ACHN (cell line): ENCODE data around the gene TRIP10.

Experiments used
- DNase-seq: peaks from one replicate; pipeline ENCODE4 v3.0.0-alpha.2; 2015
- in situ Hi-C: cut with HindIII; loops from 2 replicates; pipeline ENCODE4 v1.10.0; 2017; ENCODE audit warnings: low sequenced_read_pairs, low pct_ligation_motif_present, low pct_unique_long_range_greater_than_20kb

The TRIP10 gene

DNA sequence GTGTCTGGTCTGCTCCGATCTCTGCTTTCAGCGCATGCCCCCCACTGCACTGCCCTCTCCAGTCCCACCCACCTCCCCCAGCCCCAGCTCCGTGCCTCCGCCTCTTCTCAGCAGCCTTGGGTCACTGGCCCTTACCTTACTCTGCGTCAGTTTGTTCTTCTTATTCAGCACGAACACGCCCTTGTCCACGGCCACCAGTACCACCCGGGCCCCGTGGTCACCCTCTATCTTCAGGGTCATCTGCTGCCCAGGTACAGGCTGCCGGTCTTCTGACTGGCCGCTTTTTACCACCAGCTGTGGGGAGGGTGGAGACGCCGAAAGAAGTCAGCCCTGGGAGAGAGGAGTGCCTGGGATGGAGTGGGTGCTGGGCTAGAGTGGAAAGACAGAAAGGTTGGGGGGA, 29.9 kb upstream of the TRIP10 start:
- in situ Hi-C loops: no loop called here
- DNase-seq: no peak

DNA sequence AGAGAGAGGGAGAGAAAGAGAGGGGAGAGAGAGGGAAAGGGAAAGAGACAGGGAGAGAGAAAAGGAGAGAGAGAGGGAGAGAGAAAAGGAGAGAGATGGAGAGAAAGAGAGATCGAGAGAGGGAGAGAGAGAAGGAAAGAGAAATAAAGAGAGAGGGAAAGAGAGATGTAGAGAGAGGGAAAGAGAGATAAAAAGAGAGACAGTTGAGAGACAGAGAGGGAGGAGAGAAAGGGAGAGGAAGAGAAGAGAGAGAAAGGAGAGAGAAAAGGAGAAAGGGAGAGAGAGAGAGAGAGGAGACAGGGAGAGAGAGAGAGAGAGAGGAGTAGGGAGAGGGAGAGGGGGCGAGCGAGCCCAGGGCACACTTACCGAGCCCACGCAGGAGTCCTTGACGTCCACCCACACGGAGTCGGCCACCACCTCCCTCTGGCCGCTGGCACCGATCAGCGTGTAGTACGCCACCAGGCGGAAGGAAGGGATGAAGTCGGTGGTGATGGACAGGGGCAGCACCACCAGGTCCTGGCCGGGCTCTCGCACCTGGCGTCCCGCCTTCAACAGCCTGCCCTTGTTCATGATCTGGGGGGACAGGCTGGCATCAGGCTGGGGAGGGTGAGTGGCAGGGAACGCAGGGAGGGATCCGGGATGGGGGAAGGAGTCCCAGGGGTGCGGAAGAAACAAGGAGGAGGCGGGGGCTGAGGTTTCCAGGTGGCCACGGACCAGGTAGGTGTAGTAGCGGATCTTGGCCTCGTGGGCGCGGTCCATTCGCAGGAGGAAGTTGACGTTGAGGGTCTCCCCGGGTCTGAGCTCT, 29.0 kb upstream of the TRIP10 start:
- DNase-seq: no peak
- in situ Hi-C loops: no loop called here

DNA sequence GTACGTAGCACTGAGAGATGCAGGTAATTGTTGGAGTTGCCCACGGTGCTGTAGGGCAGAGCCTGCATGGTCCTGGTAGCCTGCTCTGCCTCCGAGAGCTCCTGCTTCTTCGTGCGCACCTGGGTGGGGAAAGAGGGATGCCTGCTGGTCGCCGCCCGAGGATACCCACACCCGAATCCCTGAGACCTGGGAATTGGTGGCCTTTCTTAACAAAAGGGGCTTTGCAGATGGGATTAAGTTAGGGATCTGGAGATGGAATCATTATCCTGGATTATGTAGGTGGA, 28.5 kb upstream of the TRIP10 start:
- DNase-seq: no peak
- in situ Hi-C loops: no loop called here

DNA sequence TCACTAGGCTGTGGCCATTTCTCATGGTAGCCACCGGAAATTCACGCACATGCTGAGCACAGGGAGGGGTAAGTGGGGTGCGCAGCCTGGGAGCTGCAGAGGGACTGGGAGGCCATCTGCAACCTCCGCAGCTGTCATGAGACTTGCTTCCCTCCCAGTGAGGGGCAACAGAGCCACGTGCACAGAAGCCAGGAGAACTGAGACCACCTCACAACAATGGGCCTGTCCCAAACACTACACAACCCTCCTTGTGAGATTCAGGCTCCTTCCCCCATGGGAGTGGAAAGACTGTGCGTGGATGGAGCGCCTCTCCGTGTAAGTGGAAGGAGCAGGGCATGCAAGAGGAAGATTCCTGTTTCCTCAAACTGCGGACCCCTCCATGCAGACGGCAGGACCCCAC, 27.9 kb upstream of the TRIP10 start:
- no peak for DNase-seq
- in situ Hi-C loops: no loop called here

DNA sequence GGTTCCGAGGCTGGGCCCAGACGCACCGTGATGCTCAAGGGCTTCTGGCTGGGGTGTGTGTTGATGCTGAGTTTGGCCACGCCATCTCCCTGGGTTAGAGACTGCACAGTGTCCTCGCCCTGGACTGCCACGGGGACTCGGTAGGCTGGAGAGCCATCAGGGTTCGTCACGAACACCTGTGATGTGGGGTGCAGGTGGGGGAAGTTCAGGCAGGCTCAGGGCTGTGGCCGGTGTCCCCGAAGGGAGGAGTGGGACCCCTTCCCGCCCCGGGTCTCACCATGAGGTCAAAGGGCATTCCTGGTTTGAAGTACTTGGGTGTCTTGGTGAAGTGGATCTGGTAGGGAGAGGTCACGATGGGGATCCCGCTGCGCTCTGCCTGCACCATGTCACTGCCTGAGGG, 27.2 kb upstream of the TRIP10 start:
- in situ Hi-C loops: no loop called here

DNA sequence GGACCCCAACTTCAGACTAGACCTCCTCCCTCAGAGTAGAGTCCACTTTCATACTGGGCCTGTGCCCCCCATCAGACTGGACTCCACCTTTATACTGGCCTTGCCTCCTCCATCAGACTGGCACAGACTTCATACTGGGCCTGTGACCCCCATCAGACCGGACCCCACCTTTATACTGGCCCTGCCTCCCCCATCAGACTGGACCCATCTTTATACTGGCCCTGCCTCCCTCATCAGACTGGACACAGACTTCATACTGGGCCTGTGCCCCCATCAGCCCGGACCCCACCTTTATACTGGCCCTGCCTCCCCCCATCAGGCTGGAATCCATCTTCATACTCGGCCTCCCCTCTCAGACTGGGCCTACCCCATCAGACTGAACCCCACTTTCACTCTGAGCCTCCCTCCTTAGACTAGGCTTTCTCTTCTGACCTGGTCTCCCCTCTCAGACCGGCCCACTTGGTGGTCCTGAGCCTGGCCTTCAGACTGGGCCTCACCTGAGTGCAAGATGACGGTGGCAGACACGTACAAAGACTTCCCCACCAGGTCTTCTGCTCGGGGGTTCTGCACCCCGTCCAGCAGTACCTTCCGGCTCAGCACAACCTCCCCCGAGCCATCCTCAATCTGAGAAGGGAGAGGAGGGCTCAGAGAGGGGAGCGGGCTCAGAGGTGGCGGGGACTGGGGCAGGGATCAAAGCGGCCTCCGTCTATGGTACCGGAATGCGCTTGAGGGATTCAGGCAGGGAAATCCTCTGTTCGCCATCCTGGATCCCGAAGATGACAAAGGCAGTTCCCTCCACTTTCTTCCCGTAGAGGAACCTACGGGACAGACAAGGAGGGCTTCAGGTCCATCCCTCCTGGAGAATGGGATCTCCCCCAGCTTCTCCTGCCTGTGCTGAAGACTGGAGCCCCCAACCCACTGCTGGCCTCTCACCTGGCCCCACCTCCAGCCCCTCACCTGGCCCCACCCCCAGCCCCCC, 26.5 kb upstream of the TRIP10 start:
- no peak for DNase-seq
- in situ Hi-C loops: no loop called here

More for the DNA sequence above, 27.2 kb upstream of the TRIP10 start:
- DNase-seq: no peak

DNA sequence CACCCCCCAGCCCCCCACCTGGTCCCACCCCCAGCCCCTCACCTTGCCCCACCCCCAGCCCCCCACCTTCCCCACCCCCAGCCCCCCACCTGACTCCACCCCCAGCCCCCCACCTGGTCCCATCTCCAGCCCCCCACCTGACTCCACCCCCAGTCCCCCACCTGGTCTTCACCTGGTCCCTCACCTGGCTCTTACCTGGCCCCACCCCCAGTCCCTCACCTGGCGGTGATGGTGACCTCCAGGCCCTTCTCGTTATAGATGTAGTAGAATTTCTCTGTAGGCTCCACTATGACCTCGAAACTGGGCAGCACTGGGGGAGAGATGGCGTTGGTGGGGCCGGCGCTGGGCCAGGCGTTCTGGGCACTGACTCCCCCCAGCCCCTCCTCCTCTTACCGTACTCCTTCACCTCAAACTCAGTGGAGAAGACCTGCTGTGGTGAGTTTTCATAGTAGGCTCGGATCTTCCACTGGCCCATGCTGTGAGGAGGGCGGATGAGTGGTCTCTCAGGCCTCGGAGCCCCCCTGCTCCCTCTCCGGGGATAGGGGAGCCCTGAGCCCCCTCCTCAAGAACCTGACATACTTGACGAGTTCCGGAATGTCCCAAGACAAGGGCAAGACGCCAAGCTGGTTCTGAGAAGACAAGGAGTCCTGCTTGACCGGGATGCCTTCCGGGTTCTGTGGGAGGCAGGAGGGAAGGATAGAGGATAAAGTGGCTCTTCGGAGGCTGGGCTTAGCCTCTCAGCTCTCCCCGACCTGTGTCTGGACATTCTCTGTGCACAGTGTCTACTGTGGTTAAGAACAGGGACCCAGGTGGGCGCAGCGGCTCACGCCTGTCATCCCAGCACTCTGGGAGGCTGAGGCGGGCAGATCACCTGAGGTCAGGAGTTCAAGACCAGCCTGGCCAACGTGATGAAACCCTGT, 25.4 kb upstream of the TRIP10 start:
- in situ Hi-C loops: no loop called here
- DNase-seq: no peak

DNA sequence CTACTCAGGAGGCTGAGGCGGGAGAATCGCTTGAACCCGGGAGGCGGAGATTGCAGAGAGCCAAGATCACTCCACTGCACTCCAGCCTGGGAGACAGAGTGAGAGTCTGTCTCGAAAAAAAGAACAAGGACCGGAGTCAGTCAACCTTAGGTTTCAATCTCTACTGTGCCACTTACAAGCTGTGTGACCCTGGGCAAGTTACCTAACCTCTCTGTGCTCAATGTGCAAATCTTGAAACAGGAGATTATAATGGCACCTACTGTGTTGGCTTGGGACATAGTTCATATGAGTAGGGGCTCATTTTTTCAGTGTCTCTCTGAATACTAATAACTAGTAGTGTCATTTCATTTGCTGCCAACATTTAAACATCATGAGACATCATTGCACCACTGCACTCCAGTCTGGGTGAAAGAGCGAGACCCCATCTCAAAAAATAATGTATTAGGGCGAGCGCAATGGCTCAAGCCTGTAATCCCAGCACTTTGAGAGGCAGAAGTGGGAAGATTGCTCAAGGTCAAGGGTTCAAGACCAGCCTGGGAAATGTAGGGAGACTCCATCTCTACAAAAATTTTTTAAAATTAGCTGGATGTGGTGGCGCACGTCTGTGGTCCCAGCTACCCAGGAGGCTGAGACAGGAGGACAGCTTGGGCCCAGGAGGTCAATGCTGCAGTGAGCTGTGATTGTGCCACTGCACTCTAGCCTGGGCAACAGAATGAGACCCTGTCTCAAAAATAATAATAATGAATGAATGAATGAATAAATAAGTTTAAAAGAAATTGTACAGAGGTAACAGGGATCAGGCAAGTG, 24.5 kb upstream of the TRIP10 start:
- no peak for DNase-seq
- in situ Hi-C loops: no loop called here

DNA sequence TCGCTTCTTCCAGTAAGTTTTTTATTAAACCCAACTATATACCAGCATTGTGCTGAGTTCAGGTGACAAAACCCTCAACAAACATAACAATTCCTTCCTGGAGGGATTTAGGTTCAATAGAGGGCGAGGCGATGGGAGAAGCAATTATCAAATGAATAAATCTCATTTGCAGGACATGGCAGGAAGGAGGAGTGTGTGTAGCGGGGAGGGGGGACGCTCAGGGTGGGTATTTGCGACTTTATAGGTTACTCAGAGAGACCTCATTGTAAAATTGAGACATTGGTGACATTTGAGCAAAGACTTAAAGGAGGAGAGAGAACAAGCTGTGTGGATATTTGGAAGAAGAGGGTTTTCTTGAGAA, 22.9 kb upstream of the TRIP10 start:
- in situ Hi-C loops: no loop called here
- DNase-seq: no peak

DNA sequence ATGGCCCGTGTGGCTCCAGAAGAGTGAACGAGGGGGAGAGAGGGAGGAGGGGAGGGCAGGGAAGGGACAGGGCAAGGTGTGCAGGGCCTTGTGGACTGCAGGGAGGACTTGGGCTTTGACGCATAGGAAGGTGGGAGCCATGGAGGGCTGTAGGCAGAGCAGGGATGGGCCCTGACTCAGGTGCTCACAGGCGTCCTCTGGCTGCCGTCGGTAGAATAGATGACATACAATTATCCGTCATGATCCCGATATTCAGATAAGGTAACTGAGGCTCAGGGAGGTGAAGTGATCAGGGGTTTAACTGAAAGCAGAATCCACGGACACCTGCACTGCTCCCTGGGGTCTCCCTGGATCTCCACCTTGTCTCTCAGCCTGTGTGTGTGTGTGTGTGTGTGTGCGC, 22.4 kb upstream of the TRIP10 start:
- DNase-seq: no peak
- in situ Hi-C loops: no loop called here

DNA sequence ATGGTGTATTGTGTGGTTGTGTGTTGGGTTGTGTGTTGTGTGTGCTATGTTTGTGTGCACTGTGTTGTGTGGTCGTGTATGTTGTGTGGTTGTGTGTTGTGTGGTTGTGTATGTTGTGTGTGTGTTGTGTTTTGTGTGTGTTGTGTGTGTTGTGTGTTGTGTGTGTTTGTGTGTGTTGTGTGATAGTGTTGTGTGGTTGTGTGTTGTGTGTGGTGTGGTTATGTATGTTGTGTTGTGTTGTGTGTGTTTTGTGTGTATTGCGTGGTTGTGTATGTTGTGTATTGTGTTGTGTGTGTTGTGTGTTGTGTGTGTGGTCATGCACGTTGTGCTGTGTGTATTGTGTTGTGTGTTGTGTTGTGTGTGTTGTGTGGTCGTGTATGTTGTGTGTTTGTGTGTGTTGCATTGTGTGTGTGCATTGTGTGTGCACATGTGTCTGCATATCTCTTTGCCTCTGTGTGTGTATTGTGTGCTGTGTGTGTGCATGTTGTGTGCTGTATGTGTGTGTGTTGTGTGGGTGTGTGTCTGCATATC, 22.0 kb upstream of the TRIP10 start:
- in situ Hi-C loops: no loop called here
- no peak for DNase-seq

DNA sequence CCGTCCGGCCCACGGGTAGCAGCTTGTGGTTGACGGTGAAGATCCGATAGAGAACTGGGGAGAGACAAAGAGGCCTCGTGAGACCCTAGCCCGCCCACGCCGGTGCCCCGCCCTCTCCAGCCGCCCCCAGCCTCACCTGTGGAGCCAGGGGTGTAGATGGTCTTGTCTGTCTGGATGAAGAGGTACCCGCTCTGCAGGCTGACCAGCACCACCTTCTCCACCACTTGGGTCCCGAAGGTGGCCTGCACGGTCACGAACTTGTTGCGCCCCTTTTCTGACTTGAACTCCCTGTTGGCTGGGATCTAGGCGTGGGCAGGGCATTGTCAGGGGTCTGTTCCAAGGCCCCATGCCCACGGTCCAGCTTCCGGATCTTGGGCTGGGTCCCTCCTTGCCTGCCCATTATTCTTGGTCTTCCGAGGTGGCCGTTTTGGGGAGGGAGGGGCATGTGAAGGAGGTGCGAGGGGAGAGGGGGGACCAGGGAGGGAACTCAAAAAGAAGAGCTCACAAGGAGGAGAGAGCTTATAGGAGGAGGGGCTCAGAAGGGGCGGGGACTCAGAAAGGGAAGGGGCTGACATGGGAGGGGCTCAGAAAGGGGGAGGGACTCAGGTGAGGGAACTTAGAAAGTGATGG, 21.3 kb upstream of the TRIP10 start:
- DNase-seq: no peak
- in situ Hi-C loops: no loop called here

DNA sequence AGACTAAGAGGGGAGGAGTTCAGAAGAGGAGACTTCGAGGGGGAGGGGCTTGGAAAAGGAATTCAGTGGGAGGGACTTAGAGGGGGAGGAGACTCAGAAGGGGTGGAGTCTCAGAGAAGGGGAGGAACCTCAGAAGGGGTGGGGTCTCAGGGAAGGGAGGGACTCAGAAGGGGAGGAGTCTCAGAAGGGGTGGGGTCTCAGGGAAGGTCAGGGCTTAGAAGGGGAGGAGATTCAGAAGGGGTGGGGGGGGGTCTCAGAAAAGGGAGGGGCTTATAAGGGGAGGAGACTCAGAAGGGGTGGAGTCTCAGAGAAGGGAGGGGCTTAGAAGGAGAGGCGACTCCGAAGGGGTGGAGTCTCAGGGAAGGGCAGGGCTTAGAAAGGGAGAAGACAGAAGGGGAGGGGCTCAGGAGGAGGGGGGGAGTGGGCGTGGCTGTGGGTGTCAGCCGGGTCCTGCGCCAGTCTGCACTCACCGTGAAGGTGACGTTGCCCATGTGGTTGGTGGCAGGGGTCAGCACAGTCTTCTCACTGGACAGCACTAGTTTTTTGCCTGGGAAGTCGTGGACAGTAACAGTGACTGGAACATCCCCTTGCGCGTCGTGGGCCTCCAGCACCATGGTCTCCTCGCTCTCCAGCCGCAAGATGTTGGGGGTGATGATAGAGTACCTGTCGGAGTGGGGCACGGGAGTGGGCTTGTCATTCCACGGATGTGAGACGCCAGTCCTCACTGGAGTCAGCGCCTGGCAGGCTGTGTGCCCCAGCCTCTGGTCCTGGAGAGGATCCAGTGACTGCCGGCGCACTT, 20.5 kb upstream of the TRIP10 start:
- DNase-seq: peak; percentile 37
- in situ Hi-C loops: no loop called here

DNA sequence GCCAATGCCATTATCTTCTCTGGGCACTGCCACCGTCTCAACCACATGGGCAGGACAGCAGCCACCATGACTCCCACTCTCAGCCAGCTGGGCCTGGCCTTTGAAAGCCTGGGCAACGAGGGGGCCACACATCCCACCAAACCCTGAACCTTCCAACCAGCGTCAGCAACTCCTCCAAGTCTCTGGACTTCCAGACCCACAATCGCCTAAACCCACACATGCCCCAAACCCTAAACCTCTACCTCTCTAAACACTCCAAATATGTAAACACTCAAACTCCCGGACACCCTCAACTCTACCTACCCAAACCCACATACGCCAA, 20.0 kb upstream of the TRIP10 start:
- in situ Hi-C loops: no loop called here
- DNase-seq: no peak

DNA sequence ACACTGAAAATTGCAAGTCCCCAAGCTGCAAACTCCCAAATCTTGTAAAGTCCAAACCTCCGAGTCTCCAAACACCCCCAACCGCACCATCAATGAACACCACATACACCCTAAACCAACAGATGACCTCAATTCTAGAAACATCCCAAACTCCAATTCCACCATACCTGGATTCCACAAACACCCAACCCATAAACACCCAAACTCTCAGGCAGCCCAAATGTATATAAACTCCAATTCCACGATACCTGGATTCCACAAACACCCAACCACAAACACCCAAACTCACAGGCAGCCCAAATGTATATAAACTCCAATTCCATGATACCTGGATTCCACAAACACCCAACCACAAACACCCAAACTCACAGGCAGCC, 19.5 kb upstream of the TRIP10 start:
- DNase-seq: no peak
- in situ Hi-C loops: no loop called here

DNA sequence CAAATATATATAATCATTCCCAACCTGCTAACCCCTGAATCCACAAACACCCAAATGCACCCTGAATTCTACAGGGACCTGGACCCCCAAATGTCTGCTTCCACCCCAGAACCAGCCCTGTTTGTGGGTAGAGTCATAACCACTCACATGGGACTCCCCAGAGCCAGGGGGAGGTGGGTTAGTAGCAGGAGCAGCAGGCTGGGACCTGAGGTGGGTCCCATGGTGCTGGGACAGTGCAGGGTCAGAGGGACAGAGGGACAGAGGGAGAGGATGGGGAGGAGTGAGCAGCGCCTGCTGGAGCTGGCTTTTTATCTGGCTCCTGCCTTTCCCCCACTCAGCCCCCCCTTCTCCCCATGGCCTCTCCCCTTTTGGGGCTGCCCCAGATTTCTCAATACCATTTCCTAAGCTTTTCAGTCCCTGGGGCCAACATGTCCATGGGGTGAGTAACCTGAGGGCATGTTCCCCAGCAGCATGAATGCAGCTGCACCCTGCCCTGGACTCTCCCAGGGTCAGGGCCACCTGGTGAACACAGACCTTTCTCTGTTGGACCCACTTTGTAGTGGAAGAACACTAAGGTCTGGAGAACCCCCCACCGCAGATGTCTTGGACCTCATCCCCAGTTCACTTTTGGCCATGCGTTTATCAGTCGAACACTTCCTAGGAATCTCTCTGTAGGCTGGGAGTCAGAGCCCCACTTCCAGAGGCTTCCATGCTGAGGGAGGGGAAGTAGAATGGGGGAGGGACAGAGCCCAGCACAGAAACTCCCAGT, 18.9 kb upstream of the TRIP10 start, which contains the start of gene C3:
TSS of gene C3 (minus strand) at position 282 of the 769 bp plus-strand sequence. CDS start at position 221, 61 bp downstream.
- in situ Hi-C loops: no loop called here
- peak; percentile 15 for DNase-seq
